Peyer's patch (tissue), 4 donors: ENCODE measurements around the gene PGR. TPM values are rescaled to one million over a fixed set of nuclear protein-coding genes. Genes with fewer than 3 reads are reported as not detected.

ENCODE experiments used
- DNase-seq, 3 donors: peaks; one replicate each; pipeline ENCODE4 v3.0.0-alpha.2; 2017 to 2019
- H3K27ac ChIP-seq, 4 donors: fragments of 200-600 bp; sonication (generic); one replicate each; pipeline ENCODE4 v1.5.1; 2016 to 2019
- H3K27me3 ChIP-seq, 2 donors: fragments of 200-600 bp; sonication (generic); one replicate each; pipeline ENCODE4 v1.5.1; 2019
- H3K36me3 ChIP-seq, 3 donors: fragments of 200-600 bp; sonication (generic); one replicate each; pipeline ENCODE4 v1.5.1; 2016 to 2019
- H3K4me1 ChIP-seq, 4 donors: fragments of 200-600 bp; sonication (generic); one replicate each; pipeline ENCODE4 v1.5.1; 2016 to 2019
- H3K4me3 ChIP-seq, 4 donors: fragments of 200-600 bp; sonication (generic); 1 replicate in 3 of 4; 2 replicates in 1 of 4; pipeline ENCODE4 v1.5.1; 2016 to 2019; ENCODE audit warnings: mild to moderate bottlenecking in 1 of 4
- H3K9me3 ChIP-seq, 4 donors: fragments of 200-600 bp; sonication (generic); one replicate each; pipeline ENCODE4 v1.5.1; 2016 to 2019; ENCODE audit warnings: mild to moderate bottlenecking in 1 of 4
- POLR2A ChIP-seq, 2 donors: fragments of 450-650 bp; IDR thresholded peaks; one replicate each; pipeline ENCODE4 v1.5.1; 2017; ENCODE audit warnings: antibody characterized with exemption in 2 of 2, mild to moderate bottlenecking in 2 of 2, moderate library complexity in 2 of 2
- total RNA-seq, 4 donors: library from RNA; depleted of rRNA; stranded (reverse); fragments of >200 nt; gene quantifications; one replicate each; pipeline ENCODE4 v1.1.0, GENCODE V29; 2016
- TF ChIP-seq, protein P1 (sequence below), 6 experiments: fragments of 450-650 bp in 4 of 6; fragments of 200-600 bp in 2 of 6; sonication (generic) in 1 of 6; IDR thresholded peaks; one replicate each; pipeline ENCODE4 v1.5.1; 2017 to 2019; ENCODE audit warnings: antibody characterized with exemption in 6 of 6, mild to moderate bottlenecking in 3 of 6, moderate library complexity in 1 of 6

Gene PGR
- total RNA-seq, 4 donors from 2014 or later, result 0.35 to 1.7 (median 0.86) TPM

DNA sequence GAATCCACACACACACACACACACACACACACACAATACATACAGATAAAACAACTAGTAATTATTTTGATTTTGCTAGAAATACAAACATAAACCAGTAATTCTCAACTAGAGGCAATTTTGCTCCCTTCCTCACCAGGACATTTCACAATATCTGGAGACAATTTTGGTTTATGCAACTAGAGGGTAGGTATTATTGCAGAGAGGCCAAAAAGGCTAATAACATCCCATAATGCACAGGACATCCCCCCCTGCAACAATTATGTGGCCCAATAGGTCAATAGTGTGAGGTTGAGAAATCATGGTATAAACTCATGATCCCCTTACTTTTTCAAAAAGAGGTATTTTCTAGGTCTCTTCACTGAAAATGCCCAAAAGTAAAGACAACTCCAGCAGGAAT is 29.0 kb downstream of the PGR start:
- no peak for TF ChIP-seq POLR2A (IDR thresholded peaks at IDR 0.05)
- Histone ChIP-seq H3K27me3 (no peaks in the 10 kb centered on the region), H3K36me3 (no peaks in the 10 kb centered on the region), H3K4me3 (no peak overlapping the region), H3K9me3 (no peaks in the 10 kb centered on the region), H3K4me1 (no peaks in the 10 kb centered on the region), H3K27ac (no peak overlapping the region)
- DNase-seq, result no peak

DNA sequence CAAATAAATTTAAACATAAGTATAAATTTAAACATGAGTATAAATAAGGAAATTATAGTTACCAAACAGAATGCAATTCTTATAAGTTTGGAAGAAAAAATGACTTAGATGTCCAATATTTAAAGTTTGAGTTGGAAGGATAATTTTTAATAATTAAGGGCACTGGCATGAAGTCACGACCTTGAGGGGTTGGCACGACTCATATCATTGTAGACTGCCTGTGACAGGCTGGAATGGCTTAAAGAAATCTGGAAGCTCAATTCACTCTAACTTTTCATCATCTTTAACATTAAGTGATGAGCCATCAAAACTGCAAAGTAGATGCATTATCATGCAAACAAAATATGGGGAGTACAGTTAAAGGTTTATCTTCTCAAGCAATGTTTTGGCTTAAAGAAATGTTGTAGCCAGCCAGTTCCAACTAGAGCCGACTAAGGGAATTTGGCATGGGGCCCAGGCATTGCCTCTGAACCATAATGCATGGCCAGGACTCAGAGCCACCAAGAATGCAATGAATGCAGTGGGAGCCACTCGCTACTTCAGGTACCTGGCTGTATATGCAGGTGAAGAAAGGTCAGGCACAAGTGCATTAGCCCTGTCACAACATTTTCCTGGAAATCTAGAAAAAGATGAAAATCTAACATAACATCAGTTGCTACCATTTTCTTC is 33.4 kb downstream of the PGR start:
- DNase-seq, result no peak
- H3K4me1 ChIP-seq, result no peaks in the 10 kb centered on the region
- no peak overlapping the region for H3K27ac ChIP-seq
- no peaks in the 10 kb centered on the region for H3K27me3 ChIP-seq
- TF ChIP-seq, protein P1, sequence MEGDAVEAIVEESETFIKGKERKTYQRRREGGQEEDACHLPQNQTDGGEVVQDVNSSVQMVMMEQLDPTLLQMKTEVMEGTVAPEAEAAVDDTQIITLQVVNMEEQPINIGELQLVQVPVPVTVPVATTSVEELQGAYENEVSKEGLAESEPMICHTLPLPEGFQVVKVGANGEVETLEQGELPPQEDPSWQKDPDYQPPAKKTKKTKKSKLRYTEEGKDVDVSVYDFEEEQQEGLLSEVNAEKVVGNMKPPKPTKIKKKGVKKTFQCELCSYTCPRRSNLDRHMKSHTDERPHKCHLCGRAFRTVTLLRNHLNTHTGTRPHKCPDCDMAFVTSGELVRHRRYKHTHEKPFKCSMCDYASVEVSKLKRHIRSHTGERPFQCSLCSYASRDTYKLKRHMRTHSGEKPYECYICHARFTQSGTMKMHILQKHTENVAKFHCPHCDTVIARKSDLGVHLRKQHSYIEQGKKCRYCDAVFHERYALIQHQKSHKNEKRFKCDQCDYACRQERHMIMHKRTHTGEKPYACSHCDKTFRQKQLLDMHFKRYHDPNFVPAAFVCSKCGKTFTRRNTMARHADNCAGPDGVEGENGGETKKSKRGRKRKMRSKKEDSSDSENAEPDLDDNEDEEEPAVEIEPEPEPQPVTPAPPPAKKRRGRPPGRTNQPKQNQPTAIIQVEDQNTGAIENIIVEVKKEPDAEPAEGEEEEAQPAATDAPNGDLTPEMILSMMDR (IDR thresholded peaks at IDR 0.05), result no peak
- TF ChIP-seq POLR2A (IDR thresholded peaks at IDR 0.05), result no peak
- no peak overlapping the region for H3K4me3 ChIP-seq
- no peaks in the 10 kb centered on the region for H3K36me3 ChIP-seq
- no peaks in the 10 kb centered on the region for H3K9me3 ChIP-seq

DNA sequence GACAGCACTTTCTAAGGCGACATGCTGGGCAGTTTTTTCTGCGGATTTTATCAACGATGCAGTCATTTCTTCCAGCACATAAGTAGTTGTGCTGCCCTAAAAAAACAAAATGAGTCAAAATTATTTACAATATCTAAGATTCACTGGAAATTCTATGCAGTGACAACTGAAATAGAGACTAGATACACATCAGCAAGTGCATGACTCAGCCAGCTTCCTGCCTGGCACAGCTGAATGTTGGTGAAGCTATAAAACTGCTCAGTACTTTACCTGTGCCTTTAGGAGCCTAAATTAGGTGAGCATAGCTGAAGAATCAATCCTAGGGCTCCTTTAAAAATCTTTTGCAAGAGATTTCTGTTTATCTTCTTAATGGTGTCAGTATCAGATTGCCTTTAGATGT is 37.8 kb downstream of the PGR start:
- Histone ChIP-seq H3K9me3 (no peaks in the 10 kb centered on the region), H3K4me3 (no peak overlapping the region), H3K36me3 (no peaks in the 10 kb centered on the region), H3K27me3 (no peaks in the 10 kb centered on the region), H3K4me1 (no peaks in the 10 kb centered on the region), H3K27ac (no peak overlapping the region)
- TF ChIP-seq POLR2A (IDR thresholded peaks at IDR 0.05), result no peak
- TF ChIP-seq, protein P1 (IDR thresholded peaks at IDR 0.05), result no peak
- DNase-seq, result no peak

DNA sequence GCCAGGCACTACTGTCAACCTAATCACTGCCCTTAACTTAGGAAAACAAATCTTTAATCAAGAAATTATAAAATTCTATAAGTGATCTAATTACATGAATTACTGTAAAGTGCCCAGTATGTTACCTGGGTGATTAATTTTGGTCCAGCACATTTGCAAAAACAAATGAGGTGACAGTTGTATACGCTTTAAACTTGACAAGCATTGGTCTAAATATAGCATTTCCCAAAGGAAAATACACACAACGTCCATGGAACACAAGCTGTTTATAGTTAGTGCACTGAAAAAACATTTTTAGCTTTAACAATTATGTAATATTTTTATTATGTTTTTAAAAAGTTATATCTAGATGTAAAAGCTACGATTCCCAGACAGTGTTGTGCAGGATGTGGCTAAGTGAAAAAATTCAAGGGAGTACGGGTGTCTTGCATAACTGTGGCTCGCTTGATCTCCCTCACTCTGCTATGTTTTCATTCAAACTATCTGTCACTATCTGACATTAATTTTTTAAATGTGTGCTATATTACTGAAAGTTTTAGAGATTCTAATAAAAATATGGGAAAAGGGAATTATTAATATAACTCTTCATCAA is 38.8 kb downstream of the PGR start:
- Histone ChIP-seq H3K4me1 (no peaks in the 10 kb centered on the region), H3K27ac (no peak overlapping the region), H3K9me3 (no peaks in the 10 kb centered on the region), H3K4me3 (no peak overlapping the region), H3K36me3 (no peaks in the 10 kb centered on the region), H3K27me3 (no peaks in the 10 kb centered on the region)
- TF ChIP-seq, protein P1 (IDR thresholded peaks at IDR 0.05), result no peak
- TF ChIP-seq POLR2A (IDR thresholded peaks at IDR 0.05), result no peak
- DNase-seq, result no peak

DNA sequence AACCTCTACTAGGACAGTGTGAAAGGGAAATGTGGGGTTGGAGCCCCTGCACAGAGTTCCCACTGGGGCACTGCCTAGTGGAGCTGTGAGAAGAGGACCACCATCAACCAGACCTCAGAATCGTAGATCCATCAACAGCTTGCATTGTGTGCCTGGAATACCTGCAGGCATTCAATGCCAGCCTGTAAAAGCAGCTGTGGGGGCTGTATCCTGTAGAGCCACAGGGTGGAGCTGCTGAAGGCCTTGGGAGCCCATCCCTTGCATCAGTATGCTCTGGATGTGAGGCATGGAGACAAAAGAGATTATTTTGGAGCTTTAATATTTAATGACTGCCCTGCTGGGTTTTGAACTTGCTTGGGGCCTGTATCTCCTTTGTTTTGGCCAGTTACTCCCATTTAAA is 46.3 kb downstream of the PGR start:
- Histone ChIP-seq H3K9me3 (no peaks in the 10 kb centered on the region), H3K27me3 (no peaks in the 10 kb centered on the region), H3K4me3 (no peak overlapping the region), H3K36me3 (no peaks in the 10 kb centered on the region), H3K27ac (no peak overlapping the region), H3K4me1 (no peaks in the 10 kb centered on the region)
- DNase-seq, result no peak
- TF ChIP-seq POLR2A (IDR thresholded peaks at IDR 0.05), result no peak
- TF ChIP-seq, protein P1 (IDR thresholded peaks at IDR 0.05), result no peak

DNA sequence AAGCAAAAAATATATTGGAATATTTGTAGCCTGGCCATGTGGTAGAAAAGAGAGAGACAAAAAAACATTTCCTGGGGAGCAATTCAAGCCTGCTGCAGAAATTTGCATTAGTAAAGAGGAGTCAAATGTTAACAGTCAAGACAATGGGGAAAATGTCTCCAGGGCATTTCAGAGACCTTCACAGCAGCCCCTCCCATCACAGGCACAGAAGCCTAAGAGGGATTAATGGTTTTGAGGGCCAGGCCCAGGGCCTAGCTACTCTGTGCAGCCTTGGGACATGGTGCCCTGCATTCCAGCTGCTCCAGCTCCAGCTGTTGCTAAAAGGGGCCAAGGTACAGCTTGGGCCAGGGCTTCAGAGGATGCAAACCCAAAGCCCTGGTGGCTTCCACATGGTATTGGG is 46.8 kb downstream of the PGR start:
- H3K9me3 ChIP-seq, result no peaks in the 10 kb centered on the region
- DNase-seq, result no peak
- H3K36me3 ChIP-seq, result no peaks in the 10 kb centered on the region
- H3K4me3 ChIP-seq, result no peak overlapping the region
- H3K27me3 ChIP-seq, result no peaks in the 10 kb centered on the region
- TF ChIP-seq, protein P1 (IDR thresholded peaks at IDR 0.05), result no peak
- no peak for TF ChIP-seq POLR2A (IDR thresholded peaks at IDR 0.05)
- H3K4me1 ChIP-seq, result no peaks in the 10 kb centered on the region
- no peak overlapping the region for H3K27ac ChIP-seq
